NCI-H2196 treated with DMSO at 0.1 percent for 48 hours (cell line): ENCODE results near the gene PNMT.

ENCODE experiments used
- DNase-seq: peaks from one replicate; lab custom pipeline; 2025; ENCODE audit not compliant: unreplicated experiment; lab: John Stamatoyannopoulos, UW

Gene PNMT

GRCh38 chr17:39667945-39668924, at the start of gene PNMT:
Gene PNMT (plus strand): TSS chr17:39668453. CDS start chr17:39668476, 23 bp downstream.
- DNase-seq = no peak

- DNase-seq = no peak
These were observed 49.1 kb upstream of the PNMT start for GRCh38 chr17:39618956-39619785.

GRCh38 chr17:39619786-39620101, 48.5 kb upstream of the PNMT start:
- no peak for DNase-seq

- peak; percentile 43 for DNase-seq
These were observed 46.5 kb upstream of the PNMT start for GRCh38 chr17:39621523-39622379.

- DNase-seq = no peak
These were observed 45.8 kb upstream of the PNMT start for GRCh38 chr17:39622380-39623006.

GRCh38 chr17:39623356-39623950, 44.8 kb upstream of the PNMT start:
- peak; percentile 33 for DNase-seq

- no peak for DNase-seq
These were observed 43.9 kb upstream of the PNMT start for GRCh38 chr17:39624313-39624712.

GRCh38 chr17:39625198-39625785, 43.0 kb upstream of the PNMT start:
- DNase-seq = no peak

GRCh38 chr17:39626171-39627046, 41.8 kb upstream of the PNMT start, which contains the start of gene PPP1R1B:
Gene PPP1R1B (plus strand): TSS chr17:39626952. CDS start chr17:39627393, 441 bp downstream.
- no peak for DNase-seq

- no peak for DNase-seq
These were observed 41.1 kb upstream of the PNMT start for GRCh38 chr17:39627047-39627711.

- DNase-seq = no peak
These were observed 40.3 kb upstream of the PNMT start for GRCh38 chr17:39627712-39628516.

GRCh38 chr17:39628655-39629493, 39.4 kb upstream of the PNMT start:
- DNase-seq = no peak

- DNase-seq = no peak
These were observed 38.8 kb upstream of the PNMT start for GRCh38 chr17:39629494-39629880.

- DNase-seq = no peak
These were observed 38.4 kb upstream of the PNMT start for GRCh38 chr17:39629898-39630297.

- no peak for DNase-seq
These were observed 36.9 kb upstream of the PNMT start for GRCh38 chr17:39631403-39631802.

GRCh38 chr17:39632153-39632941, 35.9 kb upstream of the PNMT start:
- DNase-seq = peak; percentile 37
